Loucy (cell line): Measurements from ENCODE around the gene C2CD4D.

ENCODE experiments used
- EZH2phosphoT487 ChIP-seq: fragments of 200-600 bp; IDR thresholded peaks from 2 replicates; pipeline ENCODE4 v1.6.1; 2018; ENCODE audit warnings: antibody characterized with exemption, mild to moderate bottlenecking, moderate library complexity, borderline replicate concordance
- TF ChIP-seq, protein P1 (sequence below): fragments of 200-600 bp; sonication (generic); conservative IDR thresholded peaks from 2 replicates; pipeline ENCODE4 v1.5.1; 2014; ENCODE audit warnings: mild to moderate bottlenecking, antibody characterized with exemption, low read length

DNA sequence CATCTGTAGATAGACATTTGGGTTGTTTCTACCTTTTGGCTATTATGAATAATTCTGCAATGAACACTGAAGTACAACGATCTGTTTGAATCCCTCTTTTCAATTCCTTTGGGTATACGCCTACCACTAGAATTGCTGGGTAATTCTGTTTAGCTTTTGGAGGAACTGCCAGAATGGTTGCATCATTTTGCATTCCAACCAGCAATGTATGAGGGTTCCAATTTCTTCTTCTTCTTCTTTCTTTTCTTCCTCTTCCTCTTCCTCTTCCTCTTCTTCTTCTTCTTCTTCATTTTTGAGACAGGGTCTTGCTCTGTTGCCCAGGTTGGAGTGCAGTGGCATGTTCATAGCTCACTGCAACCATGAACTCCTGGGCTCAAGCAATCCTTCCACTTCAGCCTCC lies 27.7 kb upstream of the C2CD4D start:
- TF ChIP-seq, protein P1, sequence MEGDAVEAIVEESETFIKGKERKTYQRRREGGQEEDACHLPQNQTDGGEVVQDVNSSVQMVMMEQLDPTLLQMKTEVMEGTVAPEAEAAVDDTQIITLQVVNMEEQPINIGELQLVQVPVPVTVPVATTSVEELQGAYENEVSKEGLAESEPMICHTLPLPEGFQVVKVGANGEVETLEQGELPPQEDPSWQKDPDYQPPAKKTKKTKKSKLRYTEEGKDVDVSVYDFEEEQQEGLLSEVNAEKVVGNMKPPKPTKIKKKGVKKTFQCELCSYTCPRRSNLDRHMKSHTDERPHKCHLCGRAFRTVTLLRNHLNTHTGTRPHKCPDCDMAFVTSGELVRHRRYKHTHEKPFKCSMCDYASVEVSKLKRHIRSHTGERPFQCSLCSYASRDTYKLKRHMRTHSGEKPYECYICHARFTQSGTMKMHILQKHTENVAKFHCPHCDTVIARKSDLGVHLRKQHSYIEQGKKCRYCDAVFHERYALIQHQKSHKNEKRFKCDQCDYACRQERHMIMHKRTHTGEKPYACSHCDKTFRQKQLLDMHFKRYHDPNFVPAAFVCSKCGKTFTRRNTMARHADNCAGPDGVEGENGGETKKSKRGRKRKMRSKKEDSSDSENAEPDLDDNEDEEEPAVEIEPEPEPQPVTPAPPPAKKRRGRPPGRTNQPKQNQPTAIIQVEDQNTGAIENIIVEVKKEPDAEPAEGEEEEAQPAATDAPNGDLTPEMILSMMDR, result no peak
- TF ChIP-seq EZH2phosphoT487, result no peak
